HG02973 (cell line): ENCODE measurements around the gene CFAP68.
"Not testable (repeated sequence)": the region's sequence is repeated elsewhere in the genome, so short reads cannot be mapped to it uniquely, and the experiment has no call there.

Experiments used
- ATAC-seq: cut with Tn5 transposase; IDR thresholded peaks from one replicate; pipeline ENCODE4 v1.9.1; 2021; ENCODE audit warnings: moderate library complexity; ENCODE audit not compliant: unreplicated experiment

The CFAP68 gene

DNA sequence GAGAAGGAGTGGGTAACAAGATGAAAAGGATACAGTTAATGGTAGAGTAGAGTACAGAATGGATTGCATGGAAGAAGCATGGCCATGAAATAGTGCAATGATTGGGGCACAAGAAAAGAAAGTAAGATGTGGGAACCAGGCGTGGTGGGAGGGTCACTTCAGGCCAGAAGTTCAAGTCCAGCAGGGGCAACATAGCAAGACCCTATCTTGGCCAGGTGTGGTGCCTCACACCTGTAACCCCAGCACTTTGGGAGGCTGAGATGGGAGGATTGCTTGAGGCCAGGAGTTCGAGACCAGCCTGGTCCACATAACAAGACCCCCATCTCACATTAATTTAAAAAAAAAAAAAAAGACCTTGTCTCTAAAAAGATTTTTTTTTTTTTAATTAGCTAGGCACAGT, 38.0 kb downstream of the CFAP68 start:
- ATAC-seq = no peak

DNA sequence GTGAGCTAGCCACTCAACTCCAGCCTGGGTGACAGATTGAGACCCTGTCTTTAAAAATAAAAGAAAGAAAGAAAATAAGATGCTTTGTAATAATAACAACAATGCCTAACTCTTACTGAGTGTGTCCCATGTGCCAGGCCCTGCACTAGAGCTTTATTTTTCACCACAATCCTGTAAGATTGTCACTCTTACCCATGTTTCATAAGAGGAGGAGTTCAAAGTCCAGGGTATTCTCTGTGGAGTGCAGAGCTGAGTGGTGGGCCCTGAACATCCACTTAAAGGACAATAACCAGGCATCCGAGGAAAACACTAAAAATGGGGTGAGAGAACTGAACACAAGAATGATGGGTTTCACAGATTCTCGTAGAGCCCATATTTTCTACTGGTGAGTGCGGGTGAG, 38.4 kb downstream of the CFAP68 start:
- ATAC-seq = no peak

GRCh38 chr11:111918390-111919256, 39.3 kb downstream of the CFAP68 start, which contains the start of gene C11orf52:
Gene C11orf52 (plus strand): TSS chr11:111918913. CDS start chr11:111918973, 60 bp downstream.
- ATAC-seq = no peak

DNA sequence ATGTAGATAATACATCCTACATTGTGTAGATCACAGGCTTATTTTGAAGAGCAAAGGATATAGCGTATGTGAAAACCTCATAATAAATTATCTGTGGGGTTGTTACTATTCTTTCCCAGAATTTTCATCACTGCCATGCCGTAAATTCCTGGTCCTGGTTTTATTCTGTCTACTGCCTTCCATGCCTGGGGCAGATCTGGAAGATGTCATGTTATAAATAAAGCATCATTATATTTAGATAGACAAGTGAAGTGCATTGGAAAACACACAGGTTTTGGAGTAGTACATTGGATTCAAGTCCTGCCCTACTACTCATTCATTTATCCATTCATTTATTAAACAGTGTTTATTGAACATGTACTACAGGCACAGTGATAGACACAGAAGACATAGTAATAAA, 41.6 kb downstream of the CFAP68 start:
- no peak for ATAC-seq

DNA sequence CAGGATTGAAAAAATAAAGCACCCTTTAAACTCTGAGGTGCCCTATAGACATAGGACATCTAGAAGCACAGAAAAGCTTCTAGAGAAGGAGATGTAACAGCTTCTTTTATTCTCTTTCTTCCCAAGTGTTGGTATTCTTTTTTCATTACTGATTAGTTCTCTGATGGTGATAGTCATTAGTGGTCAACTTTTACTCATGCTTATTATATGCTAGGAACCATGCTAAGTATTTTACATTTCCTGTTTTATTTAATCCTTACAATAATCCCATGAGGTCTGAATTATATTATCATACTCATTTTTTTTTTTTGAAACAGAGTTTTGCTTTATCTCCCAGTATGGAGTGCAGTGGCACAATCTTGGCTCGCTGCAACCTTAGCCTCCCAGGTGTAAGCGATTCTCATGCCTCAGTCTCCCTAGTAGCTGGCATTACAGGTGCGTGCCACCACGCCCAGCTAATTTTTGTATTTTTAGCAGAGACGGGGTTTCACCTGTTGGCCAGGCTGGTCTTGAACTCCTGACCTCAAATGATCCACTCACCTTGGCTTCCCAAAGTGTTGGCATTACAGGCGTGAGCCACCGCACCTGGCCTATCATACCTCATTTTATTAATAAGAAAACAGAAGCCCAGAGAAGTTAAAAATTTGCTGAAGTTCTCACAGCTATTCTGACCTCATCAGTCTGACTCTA, 42.3 kb downstream of the CFAP68 start:
- ATAC-seq = no peak

- ATAC-seq = no peak
These were observed 43.5 kb downstream of the CFAP68 start for GRCh38 chr11:111922803-111923202.

- no peak for ATAC-seq
These were observed 44.0 kb downstream of the CFAP68 start for GRCh38 chr11:111923351-111923788.

GRCh38 chr11:111923951-111924350, 44.6 kb downstream of the CFAP68 start:
- no peak for ATAC-seq

DNA sequence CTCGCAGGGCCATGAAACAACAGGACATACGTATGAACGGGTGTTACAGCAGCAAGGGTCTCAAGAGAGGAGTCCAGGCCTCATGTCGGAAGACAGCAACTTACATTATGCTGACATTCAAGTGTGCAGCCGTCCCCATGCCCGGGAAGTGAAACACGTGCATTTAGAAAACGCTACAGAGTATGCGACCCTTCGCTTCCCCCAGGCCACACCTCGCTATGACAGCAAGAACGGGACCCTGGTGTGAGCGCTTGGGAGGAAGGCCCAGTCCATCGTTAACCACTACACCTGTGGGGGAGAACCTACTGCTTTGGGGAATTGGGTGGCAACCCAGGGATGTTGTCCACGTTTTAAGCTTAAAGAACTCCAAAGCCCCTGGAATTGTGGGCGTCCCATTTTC, 46.6 kb downstream of the CFAP68 start:
- ATAC-seq = no peak

DNA sequence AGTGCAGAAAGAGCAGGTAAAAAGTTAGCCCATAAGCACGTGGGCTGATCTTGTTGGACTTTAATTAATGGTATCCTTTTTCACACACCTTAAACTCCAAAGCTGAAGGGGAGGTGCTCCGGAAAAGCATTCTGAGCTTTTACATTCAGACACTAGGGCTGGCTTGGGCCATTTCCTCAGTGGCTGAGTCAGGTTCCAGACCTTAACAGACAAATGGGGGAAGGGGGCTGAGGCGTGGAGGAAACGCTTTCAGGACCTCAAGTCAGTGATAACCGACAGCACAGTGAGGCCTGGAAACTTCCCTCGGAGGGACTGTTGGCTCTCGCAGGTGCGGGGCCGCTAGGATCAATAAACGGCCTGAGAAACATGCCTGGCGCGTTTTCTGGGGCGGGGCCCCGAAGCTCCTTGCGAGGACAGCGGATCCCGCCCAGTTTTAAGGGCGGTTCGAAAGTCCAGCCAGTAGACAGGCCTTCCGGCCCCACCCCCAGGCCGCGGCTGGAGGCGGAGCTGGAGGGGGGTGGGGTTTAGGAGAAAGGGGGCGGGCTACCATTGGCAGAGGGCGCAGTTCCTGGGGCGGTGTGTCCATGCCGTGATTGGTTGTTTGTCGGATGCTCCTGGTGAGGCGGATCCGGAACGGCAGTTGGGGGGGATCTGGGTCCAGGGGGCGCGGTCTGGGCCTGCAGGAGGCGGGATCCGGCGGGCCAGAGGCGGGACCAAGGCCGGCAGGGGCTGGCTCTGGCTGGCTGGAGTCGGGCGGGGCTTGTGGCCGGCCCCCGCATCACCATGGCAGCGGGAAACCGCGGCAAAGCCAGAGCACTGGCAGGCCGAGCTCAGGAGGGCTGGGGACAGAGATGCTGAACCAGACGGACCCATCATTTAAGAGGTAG, 47.4 kb downstream of the CFAP68 start:
- peak; percentile 87 for ATAC-seq

DNA sequence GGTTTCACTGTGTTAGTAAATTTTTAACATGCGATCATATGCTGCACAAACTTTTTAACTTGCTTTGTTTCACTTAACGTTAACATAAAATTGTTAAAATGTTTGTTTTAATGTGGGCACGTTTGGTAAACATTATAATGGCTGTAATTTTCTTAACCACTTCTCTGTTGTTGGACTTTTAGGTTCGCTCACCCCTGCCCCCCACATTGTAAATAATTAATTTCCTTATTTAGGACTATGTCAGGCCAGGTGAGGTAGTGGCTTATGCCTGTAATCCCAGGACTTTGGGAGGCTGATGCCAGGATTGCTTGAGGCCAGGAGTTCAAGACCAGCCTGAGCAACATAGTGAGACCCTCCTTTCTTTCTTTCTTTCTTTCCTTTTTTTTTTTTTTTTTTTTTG, 51.1 kb downstream of the CFAP68 start:
- ATAC-seq = no peak

DNA sequence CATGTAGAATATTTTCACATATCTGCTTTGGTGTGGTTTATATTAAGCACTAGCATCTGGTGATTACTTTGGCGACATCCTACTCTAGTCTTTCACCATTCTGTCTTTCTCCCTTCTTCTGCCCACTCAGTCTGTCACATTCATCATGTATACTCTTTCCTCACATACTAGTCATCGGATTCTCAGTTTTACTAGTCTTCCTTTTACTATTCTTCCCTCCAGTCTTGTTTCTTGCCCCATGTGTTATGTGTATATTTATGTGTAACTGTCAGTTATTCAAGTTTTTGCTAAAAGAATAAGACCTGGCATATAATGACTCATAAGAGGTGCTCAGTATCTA, 53.2 kb downstream of the CFAP68 start:
- no peak for ATAC-seq

DNA sequence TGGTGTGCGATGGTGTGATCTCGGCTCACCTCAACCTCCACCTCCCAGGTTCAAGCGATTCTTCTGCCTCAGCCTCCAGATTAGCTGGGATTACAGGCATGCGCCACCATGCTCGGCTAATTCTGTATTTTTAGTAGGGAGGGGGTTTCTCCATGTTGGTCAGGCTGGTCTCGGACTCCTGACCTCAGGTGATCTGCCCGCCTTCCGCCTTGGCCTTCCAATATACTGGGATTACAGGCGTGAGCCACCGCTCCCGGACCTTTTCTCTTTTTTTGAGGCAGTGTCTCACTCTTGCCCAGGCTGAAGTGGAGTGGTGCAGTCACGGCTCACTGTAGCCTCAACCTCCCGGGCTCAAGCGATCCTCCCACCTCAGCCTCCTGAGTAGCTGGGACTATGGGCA, 53.8 kb downstream of the CFAP68 start:
- not testable (repeated sequence) for ATAC-seq

DNA sequence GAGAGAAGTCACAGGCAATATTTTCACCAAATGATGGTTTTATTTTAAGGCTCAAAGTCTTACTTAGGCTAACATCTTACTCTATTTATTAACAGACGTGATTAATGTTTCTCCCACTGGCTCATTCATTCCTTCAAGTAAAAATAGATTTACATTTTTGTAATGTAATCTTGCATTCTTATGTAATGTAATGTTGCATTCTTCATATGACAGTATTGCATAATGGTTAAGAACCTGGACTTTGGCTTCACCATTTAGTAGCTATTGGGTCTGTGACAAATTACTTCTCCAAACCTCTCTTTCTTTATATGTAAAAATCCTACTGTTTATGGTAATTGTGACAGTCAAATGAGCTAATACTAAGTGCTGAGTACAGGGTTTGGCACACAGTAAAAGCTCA, 54.5 kb downstream of the CFAP68 start:
- no peak for ATAC-seq

- ATAC-seq = no peak
These were observed 55.0 kb downstream of the CFAP68 start for GRCh38 chr11:111934306-111934705.
